Bone marrow (tissue), 2 donors: ENCODE measurements around the gene CEBPG.
A peak's percentile ranks its signal among the peaks of the same experiment; 100 is the strongest.

Source experiments
- DNase-seq, 2 donors: peaks; one replicate each; lab custom pipeline; 2025; lab: John Stamatoyannopoulos, UW

The CEBPG gene

DNA sequence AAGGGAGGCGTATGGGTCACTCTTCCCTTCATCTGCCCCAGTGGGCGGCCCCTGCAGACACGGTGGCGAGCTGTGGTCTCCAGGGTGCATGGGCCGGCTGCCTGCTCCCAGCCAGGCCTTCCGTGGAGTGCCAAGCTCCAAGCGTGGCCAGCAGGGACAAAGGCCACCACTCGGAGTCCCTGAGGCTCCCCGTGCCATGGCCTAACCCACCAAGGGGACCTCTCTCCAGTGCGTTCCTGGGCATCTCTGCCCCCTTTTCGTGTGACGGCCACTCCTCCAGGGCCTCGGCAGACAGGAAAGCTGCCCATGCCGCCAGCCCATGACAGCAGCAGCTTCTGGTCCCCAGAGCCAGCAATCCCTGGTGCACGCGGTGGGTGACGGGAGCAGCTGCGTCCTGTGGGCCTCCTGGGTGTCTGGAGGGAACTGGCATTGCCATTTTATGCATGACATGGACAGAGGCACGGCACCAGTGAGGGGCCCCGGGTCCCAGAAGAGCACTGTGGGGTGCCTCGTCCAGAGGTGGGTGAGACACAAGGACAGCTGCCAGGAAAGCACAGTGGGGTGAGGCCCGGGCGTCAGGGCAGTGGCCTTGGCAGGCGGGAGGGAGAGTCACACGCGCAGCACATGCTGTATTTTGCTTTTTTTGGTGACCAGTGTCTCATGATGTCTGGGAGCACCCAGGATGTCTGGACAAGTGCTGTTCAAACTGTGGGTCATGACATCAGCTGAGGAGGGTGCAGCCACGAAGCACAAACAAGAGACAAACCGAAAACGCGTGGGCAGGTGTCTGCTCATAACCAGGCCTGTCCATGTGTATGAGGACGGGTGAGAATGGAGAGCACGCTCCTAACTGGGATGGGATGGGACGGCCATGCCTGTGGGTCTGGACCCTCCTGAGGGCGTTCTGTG is 32.3 kb downstream of the CEBPG start:
- DNase-seq, result no peak

GRCh38 chr19:33406521-33407139 is 33.1 kb downstream of the CEBPG start:
- DNase-seq, result peak; percentile 16 to 52

DNA sequence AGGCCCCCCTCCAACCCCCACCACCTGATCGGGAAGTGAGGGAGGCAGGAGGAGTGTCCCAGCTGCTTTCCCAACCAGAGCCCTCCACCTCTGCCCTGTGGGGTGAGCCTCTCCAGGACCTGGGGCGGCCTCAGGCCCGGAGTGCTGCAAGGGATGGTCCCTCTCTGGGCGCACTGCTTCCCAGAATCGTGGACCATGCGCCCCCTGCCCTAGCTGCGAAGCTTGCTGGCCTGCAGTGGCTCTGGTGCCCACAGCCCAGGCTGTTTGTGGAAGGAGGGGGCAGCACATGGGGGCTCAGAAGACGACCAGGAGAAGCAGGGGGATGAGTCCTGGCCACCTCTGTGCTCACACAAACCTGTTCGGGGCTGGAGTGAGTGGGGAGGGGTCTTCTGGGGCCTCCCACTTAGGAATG is 33.6 kb downstream of the CEBPG start:
- no peak for DNase-seq

DNA sequence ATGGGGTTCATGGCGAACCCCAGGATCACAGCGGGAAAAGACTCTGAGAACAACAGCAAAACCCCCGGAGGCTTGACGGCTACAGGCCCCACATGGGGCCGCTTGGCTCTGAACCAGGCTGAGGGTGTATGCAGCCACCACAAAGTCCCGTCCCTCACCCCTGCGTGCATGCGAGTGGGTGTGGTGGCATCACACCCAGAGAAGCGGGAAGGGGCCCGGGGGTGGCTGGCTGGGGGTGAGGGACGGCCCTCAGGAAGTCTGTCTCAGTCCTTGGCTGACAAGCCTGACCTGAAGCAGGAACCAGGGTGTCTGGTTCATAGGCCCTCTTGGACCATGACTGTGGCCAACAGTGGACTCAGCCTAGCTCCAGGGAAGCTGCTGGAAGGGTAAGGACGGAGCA is 34.2 kb downstream of the CEBPG start:
- DNase-seq, result no peak

- DNase-seq, result no peak
These were observed 34.6 kb downstream of the CEBPG start for GRCh38 chr19:33408116-33408515.

GRCh38 chr19:33408538-33409434 is 35.3 kb downstream of the CEBPG start:
- DNase-seq, result no peak

DNA sequence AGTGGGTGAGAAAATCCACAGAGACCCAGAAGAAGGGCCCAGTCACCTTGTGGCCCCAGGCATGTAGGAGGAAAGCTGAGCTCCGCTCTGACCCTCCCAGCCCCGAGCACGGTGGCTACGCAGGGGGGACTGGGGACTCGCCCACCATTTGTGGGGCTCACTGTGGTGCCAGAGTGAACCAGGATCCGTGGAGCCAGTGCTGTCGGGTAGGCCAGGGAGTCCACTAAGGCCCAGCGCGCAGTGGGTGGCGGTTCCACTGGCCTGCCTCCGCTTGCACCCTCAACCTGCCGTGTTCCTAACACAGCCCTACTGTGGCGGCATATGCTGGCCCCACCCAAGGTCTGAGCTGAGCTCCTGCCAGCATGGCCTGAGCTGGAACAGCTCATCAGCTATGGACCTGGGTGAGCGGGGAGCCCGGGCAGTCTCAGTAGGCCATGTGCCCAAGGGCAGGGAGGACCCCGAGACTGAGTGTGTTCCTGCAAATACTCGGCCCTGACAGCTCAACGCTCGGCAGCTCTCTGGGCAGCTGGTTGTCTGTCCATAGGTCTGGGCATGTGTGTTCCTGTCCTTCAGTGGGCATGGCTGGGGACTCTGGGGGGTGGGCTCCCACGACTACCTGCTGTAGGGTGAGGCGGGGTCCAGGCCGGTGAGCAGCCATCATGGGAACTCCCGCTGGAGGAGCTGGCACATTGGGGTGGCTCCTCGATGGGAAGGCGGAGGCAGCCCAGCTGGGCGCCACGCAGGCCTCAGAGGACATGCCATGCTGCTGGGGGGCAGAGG is 36.6 kb downstream of the CEBPG start:
- DNase-seq, result no peak

- DNase-seq, result no peak
These were observed 37.4 kb downstream of the CEBPG start for GRCh38 chr19:33410915-33411401.

DNA sequence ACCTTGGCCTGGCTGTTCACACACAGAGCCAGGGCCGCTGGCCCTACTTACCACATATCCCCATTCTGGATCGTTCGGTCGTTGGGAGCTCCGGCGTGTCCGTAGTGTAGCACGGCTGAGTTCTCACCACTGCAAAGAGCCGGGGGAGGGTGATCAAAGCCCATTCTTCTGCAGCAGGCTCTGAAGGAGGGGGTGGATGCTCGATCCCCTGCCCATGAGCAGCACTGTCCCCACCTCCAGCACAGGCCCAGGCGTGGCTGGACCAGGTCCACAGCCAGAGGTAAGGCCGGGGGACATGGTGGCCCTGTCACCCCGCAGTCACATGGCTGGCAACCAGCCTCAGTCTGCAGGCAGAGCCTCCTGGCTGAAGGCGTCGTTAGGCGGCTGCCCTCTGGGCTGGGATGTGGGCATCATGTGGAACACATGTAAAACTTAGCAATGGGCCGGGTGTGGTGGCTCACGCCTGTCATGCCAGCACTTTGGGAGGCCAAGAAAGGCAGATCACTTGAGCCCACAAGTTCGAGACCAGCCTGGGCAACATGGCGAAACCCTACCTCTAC is 38.2 kb downstream of the CEBPG start:
- DNase-seq, result no peak

- DNase-seq, result no peak
These were observed 39.3 kb downstream of the CEBPG start for GRCh38 chr19:33412601-33413425.

GRCh38 chr19:33413426-33413725 is 39.9 kb downstream of the CEBPG start:
- DNase-seq, result no peak

DNA sequence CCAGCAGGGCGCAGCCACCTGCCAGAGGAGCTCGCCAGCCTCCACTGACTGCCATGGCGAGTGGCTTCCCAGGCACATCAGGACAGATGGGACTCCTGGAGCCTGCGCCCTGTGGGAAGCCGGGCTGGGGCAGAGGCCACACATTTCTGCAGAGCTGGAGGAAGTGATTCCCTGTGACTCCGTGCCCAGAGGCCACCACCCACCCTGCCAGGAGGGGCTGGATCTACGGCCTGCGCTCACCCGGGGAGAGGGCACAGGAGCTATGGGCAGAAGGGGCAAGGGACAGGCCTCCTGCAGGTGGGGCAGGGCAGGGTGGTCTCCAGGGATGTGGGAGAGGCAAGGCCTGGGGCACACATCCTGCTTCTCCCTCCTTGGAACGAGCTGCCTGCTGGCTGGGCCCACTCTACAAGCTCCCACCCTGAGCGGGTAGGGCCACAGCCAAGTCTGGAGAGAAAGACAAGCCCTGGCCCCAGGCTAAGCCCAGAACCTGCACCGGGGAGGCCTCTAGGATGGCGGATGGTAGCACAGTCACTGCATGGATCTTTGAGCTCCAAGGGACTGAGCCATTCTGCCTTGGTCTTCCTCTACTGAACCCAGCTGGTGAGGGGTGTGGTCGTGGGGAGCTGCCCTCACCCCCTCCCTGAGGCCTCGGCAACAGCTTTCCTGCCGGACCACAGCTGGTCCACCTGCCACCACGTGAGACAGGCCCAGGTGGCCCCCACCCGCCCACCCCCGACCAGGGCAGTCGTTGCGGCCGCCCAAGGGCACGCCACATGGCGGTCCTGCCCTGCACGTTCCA is 40.6 kb downstream of the CEBPG start:
- no peak for DNase-seq

DNA sequence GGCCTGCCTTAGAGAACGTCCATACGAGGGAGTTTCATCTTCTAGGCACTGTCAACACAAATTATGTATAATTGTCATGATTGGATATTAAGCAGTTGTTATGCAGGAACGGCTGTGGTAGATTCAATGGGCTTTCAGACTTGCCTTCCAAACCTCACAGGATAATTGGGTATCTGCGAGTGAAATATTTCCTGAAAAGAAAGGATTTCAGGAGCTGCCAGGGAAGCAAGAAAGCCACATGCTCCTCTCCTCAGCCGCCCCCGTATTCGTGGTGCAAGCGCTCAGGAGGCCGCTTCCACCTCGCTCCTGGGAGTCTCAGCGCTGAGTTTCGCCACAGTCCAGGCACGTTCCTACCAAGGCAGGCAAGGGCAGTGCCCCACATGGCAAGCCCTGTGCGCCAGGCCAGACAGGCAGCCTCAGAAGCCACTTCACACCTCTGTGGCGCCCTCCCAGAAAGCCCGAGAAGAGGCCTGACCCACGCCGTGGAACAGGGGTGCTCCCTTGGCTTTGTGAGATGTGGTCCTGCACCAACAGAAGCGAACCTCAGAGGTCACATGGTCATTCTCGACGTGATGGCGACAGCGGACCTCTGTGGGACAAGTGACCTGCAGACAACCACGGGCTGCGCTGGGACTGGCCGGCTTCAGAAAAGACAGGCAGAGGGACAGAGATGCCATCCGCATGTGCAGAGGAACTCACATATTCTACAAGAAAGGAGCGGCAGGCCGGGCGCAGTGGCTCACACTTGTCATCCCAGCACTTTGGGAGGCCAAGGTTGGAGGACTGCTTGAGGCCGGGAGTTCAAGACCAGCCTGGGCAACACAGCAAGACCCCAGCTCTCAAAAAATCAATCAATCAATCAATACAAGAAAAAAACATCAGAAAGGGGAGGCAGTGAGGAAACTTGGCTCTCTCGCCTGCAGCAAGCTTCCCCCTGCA is 41.4 kb downstream of the CEBPG start:
- no peak for DNase-seq

- peak in 1 of 2 donors; percentile 53 for DNase-seq
These were observed 43.1 kb downstream of the CEBPG start for GRCh38 chr19:33416307-33417215.

GRCh38 chr19:33417751-33418150 is 44.2 kb downstream of the CEBPG start:
- no peak for DNase-seq

GRCh38 chr19:33418461-33418860 is 45.0 kb downstream of the CEBPG start:
- no peak for DNase-seq
